Stromal cell of bone marrow (primary cell): ENCODE results near the gene VPS35.
A peak's percentile ranks its signal among the peaks of the same experiment; 100 is the strongest.

Experiments used
- DNase-seq: peaks from one replicate; pipeline ENCODE4 v3.0.0-alpha.2; 2012; ENCODE audit warnings: low read depth

VPS35 gene

GRCh38 chr16:46688654-46689364 lies at the start of gene VPS35:
Gene VPS35 (minus strand): TSS chr16:46689178. CDS start chr16:46689133, 45 bp downstream.
- peak; percentile 98 for DNase-seq

GRCh38 chr16:46737621-46738214 lies 48.7 kb upstream of the VPS35 start:
- DNase-seq, result no peak

- no peak for DNase-seq
These were observed 47.7 kb upstream of the VPS35 start for GRCh38 chr16:46736695-46737094.

GRCh38 chr16:46733319-46733830 lies 44.4 kb upstream of the VPS35 start:
- DNase-seq, result no peak

- no peak for DNase-seq
These were observed 43.6 kb upstream of the VPS35 start for GRCh38 chr16:46732561-46732960.

- DNase-seq, result no peak
These were observed 42.9 kb upstream of the VPS35 start for GRCh38 chr16:46731691-46732555.

GRCh38 chr16:46730801-46731690 lies 42.1 kb upstream of the VPS35 start:
- DNase-seq, result no peak

GRCh38 chr16:46730126-46730525 lies 41.1 kb upstream of the VPS35 start:
- DNase-seq, result no peak

- no peak for DNase-seq
These were observed 40.5 kb upstream of the VPS35 start for GRCh38 chr16:46729326-46729995.

- DNase-seq, result no peak
These were observed 39.8 kb upstream of the VPS35 start for GRCh38 chr16:46728806-46729205.

GRCh38 chr16:46727630-46728029 lies 38.7 kb upstream of the VPS35 start:
- no peak for DNase-seq

- no peak for DNase-seq
These were observed 38.2 kb upstream of the VPS35 start for GRCh38 chr16:46727184-46727583.

GRCh38 chr16:46721885-46722284 lies 32.9 kb upstream of the VPS35 start:
- no peak for DNase-seq

- no peak for DNase-seq
These were observed 31.6 kb upstream of the VPS35 start for GRCh38 chr16:46720619-46721018.

- no peak for DNase-seq
These were observed 30.6 kb upstream of the VPS35 start for GRCh38 chr16:46719528-46719927.

GRCh38 chr16:46718214-46718613 lies 29.2 kb upstream of the VPS35 start:
- no peak for DNase-seq

GRCh38 chr16:46717692-46718091 lies 28.7 kb upstream of the VPS35 start:
- no peak for DNase-seq

GRCh38 chr16:46715769-46716305 lies 26.9 kb upstream of the VPS35 start:
- no peak for DNase-seq

- DNase-seq, result no peak
These were observed 26.0 kb upstream of the VPS35 start for GRCh38 chr16:46714797-46715591.

GRCh38 chr16:46713634-46714033 lies 24.7 kb upstream of the VPS35 start:
- no peak for DNase-seq
